IMR-90 (cell line): ENCODE data around the gene IGF1R. TPM values are rescaled to one million over a fixed set of nuclear protein-coding genes. Genes with fewer than 3 reads are reported as not detected.

Source experiments
- ATAC-seq: fragments of 200-7000 bp; cut with Tn5 transposase; 2 replicates; pipeline ENCODE4 v1.9.1; 2020; ENCODE audit warnings: low read depth, mild to moderate bottlenecking, moderate library complexity
- BruUV-seq: library from RNA; stranded (reverse); fragments of 400-500 nt; replicated peaks from 2 replicates; lab custom pipeline; 2021; lab: Mats Ljungman, UMichigan
- CTCF ChIA-PET: fragments of 300-600 bp; formaldehyde crosslinking; extraction: SDS; loops from one replicate; lab custom pipeline; 2021; ENCODE audit warnings: antibody characterized with exemption; lab: Yijun Ruan, JAX
- POLR2A ChIA-PET: fragments of 300-600 bp; sonication (Branson Sonifier 250); formaldehyde crosslinking; loops from one replicate; lab custom pipeline; 2022; ENCODE audit warnings: antibody characterized with exemption; ENCODE audit not compliant: unreplicated experiment; lab: Charles Lee
- DNase-seq: peaks from one replicate; pipeline ENCODE4 v3.0.0; 2013
- H2AFZ ChIP-seq: replicated peaks from 2 replicates; pipeline ENCODE3; 2013; ENCODE audit warnings: low read length, mild to moderate bottlenecking; ENCODE audit not compliant: poor library complexity
- H2AK5ac ChIP-seq: 2 replicates; pipeline ENCODE4 v1.6.1; 2013; ENCODE audit warnings: low read depth, low read length, inconsistent platforms
- H2AK9ac ChIP-seq: replicated peaks from 2 replicates; pipeline ENCODE3; 2013; ENCODE audit warnings: mild to moderate bottlenecking, low read depth, low read length, moderate library complexity; ENCODE audit not compliant: poor library complexity
- H2BK120ac ChIP-seq: 2 replicates; pipeline ENCODE4 v1.6.1; 2013; ENCODE audit warnings: low read depth, low read length, inconsistent platforms
- H2BK15ac ChIP-seq: 3 replicates; pipeline ENCODE4 v1.6.1; 2013; ENCODE audit warnings: low read depth, low read length, inconsistent platforms
- H2BK20ac ChIP-seq: 2 replicates; pipeline ENCODE4 v1.6.1; 2013; ENCODE audit warnings: low read depth, mild to moderate bottlenecking, inconsistent platforms, low read length, moderate library complexity
- H2BK5ac ChIP-seq: 2 replicates; pipeline ENCODE4 v1.6.1; 2013; ENCODE audit warnings: mild to moderate bottlenecking, low read depth, low read length, inconsistent platforms; ENCODE audit not compliant: poor library complexity, severe bottlenecking
- H3K14ac ChIP-seq: replicated peaks from 2 replicates; pipeline ENCODE4 v1.6.1; 2013; ENCODE audit warnings: low read depth, low read length, inconsistent platforms
- H3K18ac ChIP-seq: 2 replicates; pipeline ENCODE4 v1.6.1; 2013; ENCODE audit warnings: low read depth, low read length, control low read depth
- H3K23ac ChIP-seq: 2 replicates; pipeline ENCODE4 v1.6.1; 2013; ENCODE audit warnings: low read depth, low read length, inconsistent platforms
- H3K27ac ChIP-seq: 2 replicates; pipeline ENCODE4 v1.5.1; 2013; ENCODE audit warnings: mild to moderate bottlenecking, control low read depth, low read length; ENCODE audit not compliant: insufficient read depth
- H3K27me3 ChIP-seq: 2 replicates; pipeline ENCODE4 v1.6.1; 2013; ENCODE audit warnings: low read length; ENCODE audit not compliant: control insufficient read depth, insufficient read depth
- H3K36me3 ChIP-seq: 2 replicates; pipeline ENCODE4 v1.6.1; 2013; ENCODE audit warnings: low read length, mixed read lengths; ENCODE audit not compliant: control insufficient read depth, insufficient read depth
- H3K4ac ChIP-seq: 2 replicates; pipeline ENCODE4 v1.6.1; 2013; ENCODE audit warnings: low read depth, low read length, inconsistent platforms
- H3K4me1 ChIP-seq: 2 replicates; pipeline ENCODE4 v1.6.1; 2013; ENCODE audit warnings: low read length, mixed read lengths; ENCODE audit not compliant: control insufficient read depth, insufficient read depth
- H3K4me2 ChIP-seq: 2 replicates; pipeline ENCODE4 v1.6.1; 2013; ENCODE audit warnings: low read depth, mild to moderate bottlenecking, control low read depth, low read length, moderate library complexity
- H3K4me3 ChIP-seq: 2 replicates; pipeline ENCODE4 v1.5.1; 2013; ENCODE audit warnings: low read depth, mild to moderate bottlenecking, control low read depth, low read length, moderate library complexity; ENCODE audit not compliant: insufficient read depth
- H3K56ac ChIP-seq: 2 replicates; pipeline ENCODE4 v1.6.1; 2013; ENCODE audit warnings: low read length, inconsistent platforms; ENCODE audit not compliant: insufficient read depth; ENCODE audit errors: extremely low read depth
- H3K79me1 ChIP-seq, 2 experiments: 2 replicates each; pipeline ENCODE4 v1.6.1; 2013; ENCODE audit warnings: low read length in 2 of 2, inconsistent platforms in 1 of 2, low read depth in 1 of 2
- H3K9ac ChIP-seq: 2 replicates; pipeline ENCODE4 v1.6.1; 2013; ENCODE audit warnings: low read depth, low read length, control low read depth
- H3K9me1 ChIP-seq: 2 replicates; pipeline ENCODE4 v1.6.1; 2013; ENCODE audit warnings: low read length, inconsistent platforms; ENCODE audit not compliant: insufficient read depth
- H3K9me3 ChIP-seq: 2 replicates; pipeline ENCODE4 v1.6.1; 2013; ENCODE audit warnings: low read length; ENCODE audit not compliant: control insufficient read depth, insufficient read depth
- H4K20me1 ChIP-seq: 2 replicates; pipeline ENCODE4 v1.6.1; 2013; ENCODE audit warnings: low read length, inconsistent platforms; ENCODE audit not compliant: insufficient read depth
- H4K5ac ChIP-seq: 2 replicates; pipeline ENCODE4 v1.6.1; 2013; ENCODE audit warnings: mild to moderate bottlenecking, low read depth, low read length, control low read depth
- H4K8ac ChIP-seq, 2 experiments: 2 replicates each; pipeline ENCODE4 v1.6.1; 2013; ENCODE audit warnings: low read depth in 2 of 2, low read length in 2 of 2, control low read depth in 1 of 2, inconsistent platforms in 1 of 2
- H4K91ac ChIP-seq: 2 replicates; pipeline ENCODE4 v1.6.1; 2013; ENCODE audit warnings: low read depth, low read length, inconsistent platforms; ENCODE audit not compliant: insufficient read depth
- BHLHE40 ChIP-seq: fragments of 150-350 bp; IDR thresholded peaks from 2 replicates; pipeline ENCODE4 v1.6.1; 2016; ENCODE audit warnings: mild to moderate bottlenecking, low read depth, low read length
- CEBPB ChIP-seq: IDR thresholded peaks from 2 replicates; pipeline ENCODE4 v1.6.1; 2012; ENCODE audit warnings: low read depth, low read length, improper control_type of control experiment
- ELK1 ChIP-seq: fragments of 150-350 bp; IDR thresholded peaks from 2 replicates; pipeline ENCODE4 v1.6.1; 2016; ENCODE audit warnings: low read depth, mild to moderate bottlenecking, low read length, moderate library complexity, borderline replicate concordance
- FOS ChIP-seq: fragments of 150-350 bp; IDR thresholded peaks from 2 replicates; pipeline ENCODE4 v1.6.1; 2016; ENCODE audit warnings: low read depth, low read length
- MAFK ChIP-seq: IDR thresholded peaks from 2 replicates; pipeline ENCODE4 v1.6.1; 2012; ENCODE audit warnings: low read depth, low read length, improper control_type of control experiment
- MAZ ChIP-seq: IDR thresholded peaks from 2 replicates; pipeline ENCODE4 v1.6.1; 2012; ENCODE audit warnings: low read depth, mild to moderate bottlenecking, low read length, improper control_type of control experiment, moderate library complexity, borderline replicate concordance
- MXI1 ChIP-seq: IDR thresholded peaks from 2 replicates; pipeline ENCODE4 v1.6.1; 2012; ENCODE audit warnings: low read depth, mild to moderate bottlenecking, low read length, moderate library complexity, borderline replicate concordance
- NFE2L2 ChIP-seq: fragments of 150-350 bp; IDR thresholded peaks from 2 replicates; pipeline ENCODE4 v1.6.1; 2016; ENCODE audit warnings: low read depth, mild to moderate bottlenecking, low read length
- POLR2A ChIP-seq: IDR thresholded peaks from 2 replicates; pipeline ENCODE4 v1.6.1; 2012; ENCODE audit warnings: mild to moderate bottlenecking, low read depth, low read length
- RAD21 ChIP-seq: IDR thresholded peaks from 2 replicates; pipeline ENCODE4 v1.6.1; 2012; ENCODE audit warnings: low read length, improper control_type of control experiment
- RCOR1 ChIP-seq: IDR thresholded peaks from 2 replicates; pipeline ENCODE4 v1.6.1; 2012; ENCODE audit warnings: mild to moderate bottlenecking, low read length, improper control_type of control experiment; ENCODE audit not compliant: insufficient replicate concordance
- RFX5 ChIP-seq: IDR thresholded peaks from 2 replicates; pipeline ENCODE4 v1.8.0; 2012; ENCODE audit warnings: low read depth, mild to moderate bottlenecking, low read length, moderate library complexity
- SMC3 ChIP-seq: fragments of 150-350 bp; IDR thresholded peaks from 2 replicates; pipeline ENCODE4 v1.6.1; 2016; ENCODE audit warnings: low read depth, mild to moderate bottlenecking, antibody characterized with exemption, low read length, moderate library complexity
- USF2 ChIP-seq: fragments of 150-350 bp; IDR thresholded peaks from 2 replicates; pipeline ENCODE4 v1.6.1; 2017; ENCODE audit warnings: mild to moderate bottlenecking, antibody characterized with exemption, low read length, low read depth
- WGBS, 2 experiments: methylation state at CpG; one replicate each; pipeline versions ENCODE4 v1.1.5 to v1.1.7; 2013; ENCODE audit warnings: missing lambda C conversion rate in 2 of 2; ENCODE audit not compliant: insufficient read length in 1 of 2; ENCODE audit errors: extremely low coverage in 2 of 2; 5-methylcytosine and 5-hydroxymethylcytosine counted together
- dilution Hi-C: fragments of 300-500 bp; cut with HindIII; formaldehyde crosslinking; loops from one replicate; pipeline ENCODE4 v1.14.3; 2018; ENCODE audit warnings: low sequenced_read_pairs; ENCODE audit not compliant: unreplicated experiment
- in situ Hi-C: fragments of 300-500 bp; cut with MboI; formaldehyde crosslinking; loops from 3 replicates; pipeline ENCODE4 v1.14.3; 2019; ENCODE audit warnings: low sequenced_read_pairs, inconsistent platforms, mixed read lengths
- intact Hi-C: fragments of 100-400 bp; cut with micrococcal nuclease; formaldehyde crosslinking; loops from 2 replicates; pipeline ENCODE4 v1.10.0; 2022
- polyA plus RNA-seq, 3 experiments: library from polyadenylated mRNA; depleted of rRNA; stranded (reverse); fragments of >200 nt; gene quantifications; 2 replicates each; pipeline ENCODE4 v1.2.3, GENCODE V29; 2012; ENCODE audit warnings: low replicate concordance in 1 of 3
- total RNA-seq: library from RNA; depleted of rRNA; stranded (reverse); fragments of >200 nt; gene quantifications from 2 replicates; pipeline ENCODE4 v1.2.3, GENCODE V29; 2012

Gene IGF1R
- total and polyA plus RNA-seq, 2 of the 4 experiments (the other 2 are of a cell fraction), result 24.0 to 24.9 TPM

- no peak for TF ChIP-seq RCOR1
These were observed 29.2 kb downstream of the IGF1R start (continued) for GRCh38 chr15:98677345-98678059.

- ATAC-seq, result no peak
- H3K23ac ChIP-seq, result no peak overlapping the region
- H3K27me3 ChIP-seq, result no peaks in the 10 kb centered on the region
- no peak overlapping the region for H2AFZ ChIP-seq
- H3K4me2 ChIP-seq, result no peak overlapping the region
- H3K4me3 ChIP-seq, result no peak overlapping the region
- H2BK20ac ChIP-seq, result no peak overlapping the region
- no peaks in the 10 kb centered on the region for H3K36me3 ChIP-seq
- H2AK9ac ChIP-seq, result no peak overlapping the region
- H2AK5ac ChIP-seq, result no peak overlapping the region
- no peak overlapping the region for H3K4ac ChIP-seq
- no peak overlapping the region for H4K91ac ChIP-seq
- H2BK15ac ChIP-seq, result no peak overlapping the region
- no peak overlapping the region for H3K56ac ChIP-seq
- ChIA-PET POLR2A (no interaction called here), CTCF (interaction anchor here (0.5 to 0.7 kb wide), 2 partner anchors 16 to 133 kb away, joined by 3 to 4 read pairs; no protein-coding TSS in a partner anchor)
- peaks cover 10% of the 10 kb centered on the region for H3K4me1 ChIP-seq
- H4K8ac ChIP-seq, result no peak overlapping the region
- no peak overlapping the region for H2BK120ac ChIP-seq
- in situ Hi-C loops (no loop called here), dilution Hi-C loops (no loop called here), intact Hi-C loops (no loop called here)
- H4K20me1 ChIP-seq, result peaks cover 85% of the 10 kb centered on the region
- no peak overlapping the region for H3K9ac ChIP-seq
- DNase-seq, result no peak
- peaks cover 7 to 81% of the 10 kb centered on the region in 2 experiments for H3K79me1 ChIP-seq
- no peaks in the 10 kb centered on the region for H3K9me3 ChIP-seq
- no peak overlapping the region for H3K14ac ChIP-seq
- WGBS, 2 experiments, result no CpG with 5 or more reads among the region's 7 CpGs
- H2BK5ac ChIP-seq, result no peak overlapping the region
- BruUV-seq, result no TSS peak
- H3K27ac ChIP-seq, result no peak overlapping the region
- no peak overlapping the region for H4K5ac ChIP-seq
- H3K18ac ChIP-seq, result no peak overlapping the region
- H3K9me1 ChIP-seq, result peaks cover 44% of the 10 kb centered on the region
- TF ChIP-seq RFX5 (no peak), MAFK (no peak), SMC3 (no peak), POLR2A (no peak), MXI1 (no peak), CEBPB (no peak), BHLHE40 (no peak), NFE2L2 (no peak), USF2 (no peak), ELK1 (no peak), MAZ (no peak), FOS (no peak), RAD21 (no peak)
These were observed 30.1 kb downstream of the IGF1R start for GRCh38 chr15:98678484-98678883.
